Activated naive CD4-positive, alpha-beta T cell treated with anti-CD3 and anti-CD28 coated beads, Interleukin-2, amount 50 U/mL, for 24 hours (primary cell): Measurements from ENCODE around the gene IGFL1.
A peak's percentile ranks its signal among the peaks of the same experiment; 100 is the strongest.
"Not testable (repeated sequence)": the region's sequence is repeated elsewhere in the genome, so short reads cannot be mapped to it uniquely, and the experiment has no call there.

Source experiments
- H3K27ac Mint-ChIP-seq: one replicate; pipeline ENCODE4 v1.8.0; 2021; ENCODE audit warnings: mild to moderate bottlenecking, mixed read lengths
- H3K27me3 Mint-ChIP-seq: one replicate; pipeline ENCODE4 v1.8.0; 2021; ENCODE audit warnings: mixed read lengths
- H3K36me3 Mint-ChIP-seq: one replicate; pipeline ENCODE4 v1.8.0; 2021; ENCODE audit warnings: mixed read lengths
- H3K4me1 Mint-ChIP-seq: one replicate; pipeline ENCODE4 v1.8.0; 2021; ENCODE audit warnings: mixed read lengths
- H3K4me3 Mint-ChIP-seq: one replicate; pipeline ENCODE4 v1.8.0; 2021; ENCODE audit warnings: mild to moderate bottlenecking, mixed read lengths
- H3K9me3 Mint-ChIP-seq: one replicate; pipeline ENCODE4 v1.8.0; 2021; ENCODE audit warnings: mixed read lengths

The IGFL1 gene

DNA sequence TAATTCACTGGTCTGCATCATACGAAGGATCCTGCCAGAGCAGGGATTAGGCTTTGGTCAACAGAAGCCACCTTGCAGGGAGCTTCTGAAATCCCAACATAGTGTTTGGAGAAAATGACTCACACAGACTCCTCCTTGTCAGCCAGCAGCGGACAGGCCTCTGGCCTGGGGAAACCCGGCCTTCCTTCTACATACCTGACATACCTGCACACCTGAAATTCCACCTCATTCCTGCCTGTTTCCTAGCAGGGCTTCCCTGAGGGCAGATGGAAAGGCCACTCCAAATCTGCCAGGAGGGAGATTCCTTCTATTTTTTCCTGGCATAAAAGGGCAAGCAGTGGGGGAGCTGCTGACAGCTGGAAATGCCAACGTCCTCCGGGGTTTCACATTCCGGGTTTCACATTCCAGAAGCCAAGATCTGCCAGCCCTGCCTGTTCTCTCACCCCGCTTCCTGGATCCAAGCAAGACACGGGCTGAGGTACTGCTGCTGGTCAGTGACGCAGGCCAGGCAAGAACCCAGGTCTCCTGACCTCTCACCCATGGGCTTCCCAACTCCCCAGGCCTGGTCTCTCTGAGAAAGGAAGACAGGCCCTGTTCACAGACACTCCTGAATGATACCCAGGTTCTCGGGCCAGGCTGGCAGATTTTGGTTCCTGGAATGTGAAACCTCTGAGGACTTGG is 18.2 kb upstream of the IGFL1 start:
- Mint-ChIP-seq H3K9me3 (no peaks in the 10 kb centered on the region), H3K27ac (no peak overlapping the region), H3K4me3 (no peak overlapping the region), H3K27me3 (peaks cover 5% of the 10 kb centered on the region), H3K36me3 (no peaks in the 10 kb centered on the region), H3K4me1 (peaks cover 12% of the 10 kb centered on the region)

DNA sequence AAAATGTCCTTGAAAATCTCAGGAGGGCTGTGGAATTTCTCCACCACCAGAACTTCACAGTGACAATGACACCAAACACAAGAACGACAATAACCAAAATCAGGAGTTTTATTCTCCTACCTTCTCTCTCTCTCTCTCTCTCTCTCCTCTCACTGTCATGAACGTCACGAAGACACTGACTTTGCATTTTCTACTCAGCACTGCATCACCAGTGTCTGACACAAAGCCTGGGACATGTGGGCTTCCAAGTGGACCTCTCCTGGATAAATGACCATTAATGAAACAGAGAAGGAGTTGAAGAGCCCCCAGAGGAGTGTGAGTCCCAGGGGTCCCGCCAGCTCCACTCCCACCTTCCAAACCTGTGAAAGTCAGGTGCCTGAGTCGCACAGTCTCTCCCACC is 16.9 kb upstream of the IGFL1 start:
- not testable (repeated sequence) for H3K27ac Mint-ChIP-seq, H3K4me3 Mint-ChIP-seq, H3K9me3 Mint-ChIP-seq, H3K36me3 Mint-ChIP-seq, H3K27me3 Mint-ChIP-seq
- H3K4me1 Mint-ChIP-seq: peaks cover 12% of the 10 kb centered on the region

- H3K27me3 Mint-ChIP-seq: peaks cover 7% of the 10 kb centered on the region
- peaks cover 12% of the 10 kb centered on the region for H3K4me1 Mint-ChIP-seq
- H3K4me3 Mint-ChIP-seq: no peak overlapping the region
- H3K27ac Mint-ChIP-seq: no peak overlapping the region
- H3K36me3 Mint-ChIP-seq: no peaks in the 10 kb centered on the region
- no peaks in the 10 kb centered on the region for H3K9me3 Mint-ChIP-seq
Measured at GRCh38 chr19:46213156-46213555, 16.4 kb upstream of the IGFL1 start.

GRCh38 chr19:46213806-46214205 is 15.7 kb upstream of the IGFL1 start:
- Mint-ChIP-seq H3K27ac (no peak overlapping the region), H3K4me3 (no peak overlapping the region), H3K27me3 (peaks cover 5% of the 10 kb centered on the region), H3K9me3 (no peaks in the 10 kb centered on the region), H3K4me1 (peaks cover 10% of the 10 kb centered on the region), H3K36me3 (no peaks in the 10 kb centered on the region)

DNA sequence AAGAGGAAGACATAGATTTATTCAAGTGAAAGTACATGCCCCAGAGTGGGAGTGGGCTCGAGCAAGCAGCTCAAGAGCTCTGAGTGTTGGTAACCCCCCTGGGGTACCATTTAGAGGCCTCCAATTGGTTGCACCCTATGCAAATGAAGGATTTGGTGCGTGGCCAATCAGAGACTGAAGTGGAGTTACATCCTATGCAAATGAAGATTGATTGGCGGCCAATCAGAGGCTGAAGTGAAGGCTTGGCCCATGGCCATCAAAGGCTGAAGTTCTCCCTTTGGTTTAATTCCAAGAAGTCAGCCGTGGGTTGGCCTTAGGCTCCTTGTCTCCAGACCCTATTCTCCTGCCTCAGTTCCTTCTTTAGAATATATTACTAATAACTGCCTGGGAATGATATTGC is 12.9 kb upstream of the IGFL1 start:
- Mint-ChIP-seq H3K4me3 (no peak overlapping the region), H3K36me3 (no peaks in the 10 kb centered on the region), H3K27me3 (peaks cover 11% of the 10 kb centered on the region), H3K9me3 (no peaks in the 10 kb centered on the region), H3K4me1 (no peaks in the 10 kb centered on the region), H3K27ac (no peak overlapping the region)

DNA sequence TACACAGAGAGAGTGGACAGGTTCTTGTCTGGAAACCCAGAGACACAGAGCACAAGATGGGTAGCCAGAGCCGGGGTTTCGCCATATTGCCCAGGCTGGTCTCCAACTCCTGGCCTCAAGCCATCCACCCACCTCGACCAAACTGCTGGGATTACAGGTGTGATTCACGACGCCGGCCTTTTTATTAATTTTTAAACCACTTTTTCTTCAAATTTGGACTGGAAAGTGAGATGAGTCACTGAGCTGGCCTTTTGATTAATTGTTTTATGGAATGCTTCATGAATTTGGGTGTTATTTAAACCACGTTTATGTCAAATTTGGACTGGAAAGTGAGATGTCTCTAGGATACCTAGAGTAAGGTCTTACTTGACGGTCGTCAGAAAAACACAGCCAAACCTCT is 12.1 kb upstream of the IGFL1 start:
- Mint-ChIP-seq H3K27me3 (peaks cover 16% of the 10 kb centered on the region), H3K36me3 (no peaks in the 10 kb centered on the region)

DNA sequence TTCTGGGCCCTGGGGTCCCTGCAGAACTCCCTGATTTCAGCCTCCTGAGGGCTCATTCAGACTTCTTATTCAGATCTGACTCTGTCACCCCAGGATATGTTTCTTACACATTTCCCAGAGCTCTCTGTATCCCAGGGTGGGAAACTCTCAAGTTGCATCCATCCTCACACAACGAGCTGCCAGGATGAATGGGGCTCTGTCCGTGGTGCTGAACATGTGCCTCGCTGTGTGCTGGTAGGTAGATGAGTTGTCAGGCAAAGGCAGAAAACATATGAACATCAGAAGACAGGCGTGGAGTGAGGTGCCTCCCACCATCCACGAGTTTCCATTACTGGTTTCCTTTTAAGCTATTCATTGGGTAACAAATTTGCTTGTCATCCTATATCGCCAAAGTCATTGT is 11.4 kb upstream of the IGFL1 start:
- Mint-ChIP-seq H3K27me3 (peaks cover 16% of the 10 kb centered on the region), H3K4me3 (no peak overlapping the region), H3K27ac (no peak overlapping the region), H3K9me3 (no peaks in the 10 kb centered on the region), H3K36me3 (no peaks in the 10 kb centered on the region), H3K4me1 (no peaks in the 10 kb centered on the region)

More for the DNA sequence above, 12.1 kb upstream of the IGFL1 start:
- Mint-ChIP-seq H3K4me3 (no peak overlapping the region), H3K9me3 (no peaks in the 10 kb centered on the region), H3K27ac (no peak overlapping the region), H3K4me1 (no peaks in the 10 kb centered on the region)

- Mint-ChIP-seq H3K9me3 (no peaks in the 10 kb centered on the region), H3K36me3 (no peaks in the 10 kb centered on the region), H3K4me1 (no peaks in the 10 kb centered on the region), H3K27ac (no peak overlapping the region), H3K4me3 (no peak overlapping the region), H3K27me3 (peaks cover 13% of the 10 kb centered on the region)
Measured at GRCh38 chr19:46220038-46220615, 9.4 kb upstream of the IGFL1 start.

- Mint-ChIP-seq H3K27me3 (peaks cover 18% of the 10 kb centered on the region), H3K36me3 (no peaks in the 10 kb centered on the region), H3K4me1 (peaks cover 5% of the 10 kb centered on the region), H3K9me3 (no peaks in the 10 kb centered on the region), H3K4me3 (no peak overlapping the region), H3K27ac (no peak overlapping the region)
Measured at GRCh38 chr19:46221152-46221551, 8.4 kb upstream of the IGFL1 start.

DNA sequence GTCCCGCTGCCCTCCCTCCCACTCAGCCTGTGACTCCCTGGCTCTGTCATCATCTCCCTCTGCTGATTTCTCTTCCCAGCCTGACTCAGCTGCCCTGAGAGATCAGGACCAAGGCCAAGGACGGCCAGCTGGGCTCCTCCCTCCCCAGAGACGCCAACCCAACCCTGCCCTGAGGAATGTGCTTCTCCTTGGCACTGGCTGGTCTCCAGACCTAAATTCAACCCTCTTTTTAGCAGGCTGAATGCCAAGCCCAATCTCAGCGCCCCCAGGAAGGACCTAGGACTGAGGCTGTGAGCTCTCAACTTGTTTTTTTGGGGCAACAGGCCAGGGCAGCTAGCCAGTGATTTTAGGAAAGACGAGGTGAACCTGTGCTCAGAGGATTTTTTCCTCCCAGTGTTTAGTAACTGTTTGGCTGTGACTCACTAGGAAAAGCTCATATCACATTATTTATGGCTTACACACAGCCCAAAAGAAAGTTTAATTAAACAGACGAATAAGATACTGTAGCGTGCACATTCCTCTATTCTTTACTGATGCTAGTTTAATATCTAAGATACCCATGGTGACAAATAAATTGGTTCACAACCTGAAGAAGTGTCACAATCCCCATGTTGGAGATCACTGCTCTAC is 7.4 kb upstream of the IGFL1 start:
- H3K27ac Mint-ChIP-seq: no peak overlapping the region
- peaks cover 19% of the 10 kb centered on the region for H3K27me3 Mint-ChIP-seq
- H3K4me3 Mint-ChIP-seq: no peak overlapping the region

GRCh38 chr19:46223787-46224186 is 5.8 kb upstream of the IGFL1 start:
- H3K36me3 Mint-ChIP-seq, H3K4me3 Mint-ChIP-seq, H3K9me3 Mint-ChIP-seq, H3K4me1 Mint-ChIP-seq, H3K27ac Mint-ChIP-seq: not testable (repeated sequence)
- peaks cover 21% of the 10 kb centered on the region for H3K27me3 Mint-ChIP-seq

More for the DNA sequence above, 7.4 kb upstream of the IGFL1 start:
- Mint-ChIP-seq H3K9me3 (no peaks in the 10 kb centered on the region), H3K36me3 (no peaks in the 10 kb centered on the region), H3K4me1 (peaks cover 5% of the 10 kb centered on the region)

GRCh38 chr19:46224773-46225172 is 4.8 kb upstream of the IGFL1 start:
- peaks cover 18% of the 10 kb centered on the region for H3K27me3 Mint-ChIP-seq
- peaks cover 5% of the 10 kb centered on the region for H3K4me1 Mint-ChIP-seq
- H3K27ac Mint-ChIP-seq: no peak overlapping the region
- H3K36me3 Mint-ChIP-seq: no peaks in the 10 kb centered on the region
- no peaks in the 10 kb centered on the region for H3K9me3 Mint-ChIP-seq
- H3K4me3 Mint-ChIP-seq: no peak overlapping the region

GRCh38 chr19:46225558-46226004 is 4.0 kb upstream of the IGFL1 start:
- Mint-ChIP-seq H3K4me1 (peaks cover 5% of the 10 kb centered on the region), H3K27ac (peak overlapping the region; percentile 81), H3K36me3 (no peaks in the 10 kb centered on the region), H3K4me3 (no peak overlapping the region), H3K9me3 (no peaks in the 10 kb centered on the region), H3K27me3 (peaks cover 17% of the 10 kb centered on the region)

GRCh38 chr19:46226438-46226973 is 3.0 kb upstream of the IGFL1 start:
- no peaks in the 10 kb centered on the region for H3K36me3 Mint-ChIP-seq
- no peak overlapping the region for H3K27ac Mint-ChIP-seq
- no peaks in the 10 kb centered on the region for H3K9me3 Mint-ChIP-seq
- H3K27me3 Mint-ChIP-seq: peaks cover 17% of the 10 kb centered on the region
- peaks cover 5% of the 10 kb centered on the region for H3K4me1 Mint-ChIP-seq
- no peak overlapping the region for H3K4me3 Mint-ChIP-seq

DNA sequence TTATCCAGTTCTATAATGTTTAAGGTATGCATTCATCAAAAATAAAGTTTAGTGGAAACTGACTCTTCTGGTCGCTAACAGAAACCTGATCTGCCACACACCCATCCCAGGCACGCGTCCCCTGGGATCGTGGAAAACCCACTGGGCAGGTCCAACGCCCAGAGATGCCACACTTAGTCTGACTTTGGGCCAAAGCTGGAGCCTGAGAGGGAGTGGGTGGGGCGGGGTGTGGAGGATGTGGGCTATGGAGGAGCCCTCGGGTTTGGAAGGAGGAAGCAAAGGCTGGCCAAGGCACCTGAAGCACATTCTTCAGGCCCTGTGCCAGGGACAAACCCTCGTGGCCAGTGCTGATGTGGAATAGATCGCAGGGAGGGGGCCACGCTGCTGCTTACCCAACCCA is 2.5 kb downstream of the IGFL1 start:
- H3K36me3 Mint-ChIP-seq: no peaks in the 10 kb centered on the region
- H3K27ac Mint-ChIP-seq: no peak overlapping the region
- no peak overlapping the region for H3K4me3 Mint-ChIP-seq
- peaks cover 15% of the 10 kb centered on the region for H3K27me3 Mint-ChIP-seq
- H3K9me3 Mint-ChIP-seq: no peaks in the 10 kb centered on the region
- no peaks in the 10 kb centered on the region for H3K4me1 Mint-ChIP-seq

DNA sequence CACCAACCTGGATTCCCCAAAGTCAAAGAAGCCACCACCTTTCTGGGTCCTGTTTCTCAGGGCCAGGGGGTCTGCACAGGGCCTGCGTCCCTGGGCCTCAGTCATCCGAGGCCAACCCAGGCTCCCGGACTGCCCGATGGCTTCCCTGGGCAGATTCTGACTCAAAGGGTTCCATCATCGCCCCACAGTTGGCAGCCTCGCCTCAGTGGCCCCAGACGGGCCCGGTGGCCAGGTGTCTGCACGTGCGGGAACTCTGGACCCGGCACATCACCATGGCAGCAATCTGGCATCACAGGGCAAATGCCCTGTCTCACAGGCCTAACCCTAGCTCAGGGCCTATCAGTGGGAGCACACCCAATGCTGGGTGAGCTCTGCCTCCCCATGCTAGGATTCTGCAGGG is 2.9 kb downstream of the IGFL1 start:
- Mint-ChIP-seq H3K27me3 (peaks cover 12% of the 10 kb centered on the region), H3K9me3 (no peaks in the 10 kb centered on the region), H3K4me3 (no peak overlapping the region), H3K27ac (no peak overlapping the region), H3K4me1 (no peaks in the 10 kb centered on the region), H3K36me3 (no peaks in the 10 kb centered on the region)
